ENCODE data around the gene POLR2A. TPM values are rescaled to one million over a fixed set of nuclear protein-coding genes. Genes with fewer than 3 reads are reported as not detected.

The POLR2A gene
- total RNA-seq, 1 donor: 74.1 TPM

DNA sequence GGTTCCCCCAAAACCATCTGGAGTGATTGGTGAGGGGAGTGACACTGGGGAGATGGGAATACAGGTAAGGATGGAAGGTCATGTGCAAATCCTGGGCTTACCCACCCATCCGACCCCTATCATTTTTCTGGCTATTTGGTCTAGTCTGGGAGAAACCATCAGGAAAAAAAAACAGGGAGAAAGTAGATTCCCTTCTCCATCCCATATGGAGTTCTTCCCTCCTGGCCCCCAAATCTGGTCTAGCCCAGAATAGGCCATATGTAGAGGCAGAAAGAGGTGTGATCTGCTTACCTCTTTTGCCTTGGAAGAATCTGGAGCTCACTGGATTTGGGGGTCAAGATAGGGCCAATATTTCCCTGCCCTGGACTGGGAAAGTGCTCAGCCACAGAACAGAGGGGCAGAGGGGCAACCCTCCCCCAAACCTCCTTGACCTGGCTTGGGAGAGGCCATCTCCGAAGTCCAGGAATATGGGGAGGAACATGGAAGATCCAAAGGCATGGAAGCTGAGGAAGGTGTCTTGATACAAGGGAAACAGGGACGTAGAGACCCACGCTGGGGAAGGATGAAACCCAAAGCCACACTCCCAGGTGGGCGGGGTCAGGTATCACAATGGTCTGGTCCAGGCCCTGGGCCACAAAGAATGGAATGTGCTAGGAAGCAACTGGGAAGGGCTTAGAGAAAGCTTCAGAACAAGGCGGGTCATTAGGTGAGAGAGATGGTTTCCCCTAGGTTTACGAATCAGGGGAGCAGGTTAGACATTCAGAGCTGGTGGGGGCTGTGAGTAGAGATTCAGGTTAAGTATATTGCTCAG, 23.1 kb upstream of the POLR2A start:
- TF ChIP-seq CTCF (IDR thresholded peaks at IDR 0.05; ENCODE audit: insufficient read depth, low read length): no peak
- DNase-seq (ENCODE audit: low read depth): no peak
- no peak overlapping the region for H3K4me3 ChIP-seq (ENCODE audit: low read depth, low read length)

- TF ChIP-seq CTCF (IDR thresholded peaks at IDR 0.05; ENCODE audit: insufficient read depth, low read length): no peak
- DNase-seq (ENCODE audit: low read depth): no peak
- no peak overlapping the region for H3K4me3 ChIP-seq (ENCODE audit: low read depth, low read length)
Observed at GRCh38 chr17:7462474-7463371, 21.4 kb upstream of the POLR2A start.

GRCh38 chr17:7463372-7463846, 20.8 kb upstream of the POLR2A start:
- no peak overlapping the region for H3K4me3 ChIP-seq (ENCODE audit: low read depth, low read length)

GRCh38 chr17:7464081-7464480, 20.1 kb upstream of the POLR2A start:
- H3K4me3 ChIP-seq (ENCODE audit: low read depth, low read length): no peak overlapping the region
- no peak for TF ChIP-seq CTCF (IDR thresholded peaks at IDR 0.05; ENCODE audit: insufficient read depth, low read length)
- no peak for DNase-seq (ENCODE audit: low read depth)

More at GRCh38 chr17:7463372-7463846, 20.8 kb upstream of the POLR2A start:
- DNase-seq (ENCODE audit: low read depth): no peak
- TF ChIP-seq CTCF (IDR thresholded peaks at IDR 0.05; ENCODE audit: insufficient read depth, low read length): no peak

- DNase-seq (ENCODE audit: low read depth): no peak
- TF ChIP-seq CTCF (IDR thresholded peaks at IDR 0.05; ENCODE audit: insufficient read depth, low read length): no peak
- H3K4me3 ChIP-seq (ENCODE audit: low read depth, low read length): no peak overlapping the region
Observed at GRCh38 chr17:7465597-7466275, 18.4 kb upstream of the POLR2A start.

GRCh38 chr17:7466318-7466638, 17.9 kb upstream of the POLR2A start:
- no peak for TF ChIP-seq CTCF (IDR thresholded peaks at IDR 0.05; ENCODE audit: insufficient read depth, low read length)
- no peak overlapping the region for H3K4me3 ChIP-seq (ENCODE audit: low read depth, low read length)
- no peak for DNase-seq (ENCODE audit: low read depth)

Data from fibroblast of the aortic adventitia (primary cell).